Liver (tissue), 3 donors: ENCODE results near the gene FUOM.

Experiments
- NR2F2 ChIP-seq: IDR thresholded peaks from 2 replicates; pipeline ENCODE4 v1.6.1; 2016; ENCODE audit warnings: antibody characterized with exemption
- TAF1 ChIP-seq: conservative IDR thresholded peaks from 2 replicates; pipeline ENCODE4 v1.6.1; 2016; ENCODE audit warnings: antibody characterized with exemption, mild to moderate bottlenecking
- YY1 ChIP-seq: IDR thresholded peaks from 2 replicates; pipeline ENCODE4 v1.6.1; 2016; ENCODE audit warnings: antibody characterized with exemption, mild to moderate bottlenecking
- TF ChIP-seq, protein P1 (sequence below): fragments of 150-350 bp; IDR thresholded peaks from 2 replicates; pipeline ENCODE4 v1.5.1; 2017; ENCODE audit warnings: improper control_type of control experiment, low read depth, low read length; ENCODE audit not compliant: missing input control
- TF ChIP-seq, protein P2 (sequence below): IDR thresholded peaks from 2 replicates; pipeline ENCODE4 v1.6.1; 2016; ENCODE audit warnings: antibody characterized with exemption
- donor health status: healthy.
- donor health status: healthy.

DNA sequence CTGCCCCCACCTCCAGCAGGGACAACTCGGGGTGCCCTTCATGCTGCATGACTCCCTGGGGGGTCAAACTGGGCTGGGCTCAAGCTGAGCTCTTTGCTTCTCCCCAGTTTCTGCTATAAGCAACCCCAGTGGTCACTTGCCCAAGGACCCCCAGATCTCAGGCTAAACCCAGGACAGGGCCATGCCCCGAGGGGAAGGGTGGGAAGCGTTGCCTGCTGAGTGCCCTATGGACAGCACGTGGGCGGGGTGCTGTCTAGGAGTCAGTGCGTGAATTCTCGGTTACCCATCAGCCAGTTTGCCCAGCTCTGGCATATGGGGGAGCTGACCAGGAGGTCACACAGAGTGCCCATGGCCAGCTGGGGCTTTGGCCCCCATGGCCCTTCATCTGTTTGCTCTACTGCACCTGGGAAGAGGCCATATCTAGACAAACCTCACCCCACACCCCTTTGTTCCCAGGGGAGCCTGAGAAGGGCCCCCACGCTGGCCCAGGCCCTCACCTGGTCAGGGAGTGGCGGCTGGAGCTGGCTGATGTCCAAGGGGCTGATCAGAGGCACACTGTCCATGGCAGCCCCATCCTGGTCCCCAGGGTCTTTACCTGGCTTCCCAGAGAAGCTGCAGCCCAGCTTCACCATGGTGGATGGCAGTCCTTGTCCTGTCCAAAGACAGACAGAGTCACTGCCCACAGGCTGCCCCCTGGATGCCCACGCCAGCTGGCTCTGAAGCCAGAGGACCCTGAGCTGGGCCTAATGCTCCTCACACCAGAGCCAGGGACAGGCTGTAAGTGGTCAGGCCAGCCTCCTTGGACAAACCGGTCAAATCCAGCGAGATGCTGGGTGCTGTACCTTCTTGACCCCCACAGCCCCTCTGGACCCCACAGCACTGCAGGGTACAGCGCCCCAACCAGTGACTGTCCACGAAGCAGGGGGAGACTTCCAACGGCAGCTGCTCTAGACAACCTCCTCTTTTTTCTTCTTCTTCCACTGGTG, 29.2 kb downstream of the FUOM start:
- TF ChIP-seq, protein P1, sequence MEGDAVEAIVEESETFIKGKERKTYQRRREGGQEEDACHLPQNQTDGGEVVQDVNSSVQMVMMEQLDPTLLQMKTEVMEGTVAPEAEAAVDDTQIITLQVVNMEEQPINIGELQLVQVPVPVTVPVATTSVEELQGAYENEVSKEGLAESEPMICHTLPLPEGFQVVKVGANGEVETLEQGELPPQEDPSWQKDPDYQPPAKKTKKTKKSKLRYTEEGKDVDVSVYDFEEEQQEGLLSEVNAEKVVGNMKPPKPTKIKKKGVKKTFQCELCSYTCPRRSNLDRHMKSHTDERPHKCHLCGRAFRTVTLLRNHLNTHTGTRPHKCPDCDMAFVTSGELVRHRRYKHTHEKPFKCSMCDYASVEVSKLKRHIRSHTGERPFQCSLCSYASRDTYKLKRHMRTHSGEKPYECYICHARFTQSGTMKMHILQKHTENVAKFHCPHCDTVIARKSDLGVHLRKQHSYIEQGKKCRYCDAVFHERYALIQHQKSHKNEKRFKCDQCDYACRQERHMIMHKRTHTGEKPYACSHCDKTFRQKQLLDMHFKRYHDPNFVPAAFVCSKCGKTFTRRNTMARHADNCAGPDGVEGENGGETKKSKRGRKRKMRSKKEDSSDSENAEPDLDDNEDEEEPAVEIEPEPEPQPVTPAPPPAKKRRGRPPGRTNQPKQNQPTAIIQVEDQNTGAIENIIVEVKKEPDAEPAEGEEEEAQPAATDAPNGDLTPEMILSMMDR, result no peak
- no peak for TF ChIP-seq NR2F2
- no peak for TF ChIP-seq TAF1
- TF ChIP-seq YY1, result no peak
- TF ChIP-seq, protein P2, sequence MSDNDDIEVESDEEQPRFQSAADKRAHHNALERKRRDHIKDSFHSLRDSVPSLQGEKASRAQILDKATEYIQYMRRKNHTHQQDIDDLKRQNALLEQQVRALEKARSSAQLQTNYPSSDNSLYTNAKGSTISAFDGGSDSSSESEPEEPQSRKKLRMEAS, result no peak
